GM19035 (cell line): ENCODE results near the gene UNC119.

Experiments used
- ATAC-seq: cut with Tn5 transposase; IDR thresholded peaks from one replicate; pipeline ENCODE4 v1.9.1; 2021; ENCODE audit not compliant: unreplicated experiment

The UNC119 gene

GRCh38 chr17:28500712-28501379 lies 51.6 kb downstream of the UNC119 start:
- ATAC-seq: peak; percentile 66

GRCh38 chr17:28499684-28500357 lies 52.6 kb downstream of the UNC119 start:
- no peak for ATAC-seq

- no peak for ATAC-seq
Observed at GRCh38 chr17:28499364-28499664, 53.1 kb downstream of the UNC119 start.

GRCh38 chr17:28498652-28499363 lies 53.6 kb downstream of the UNC119 start:
- ATAC-seq: no peak

- ATAC-seq: no peak
Observed at GRCh38 chr17:28497931-28498330, 54.5 kb downstream of the UNC119 start.
